ENCODE results near the gene RAD51AP1. TPM values are rescaled to one million over a fixed set of nuclear protein-coding genes. Genes with fewer than 3 reads are reported as not detected.

The RAD51AP1 gene
- total RNA-seq, 1 experiment from 2014 or later = 106 TPM

DNA sequence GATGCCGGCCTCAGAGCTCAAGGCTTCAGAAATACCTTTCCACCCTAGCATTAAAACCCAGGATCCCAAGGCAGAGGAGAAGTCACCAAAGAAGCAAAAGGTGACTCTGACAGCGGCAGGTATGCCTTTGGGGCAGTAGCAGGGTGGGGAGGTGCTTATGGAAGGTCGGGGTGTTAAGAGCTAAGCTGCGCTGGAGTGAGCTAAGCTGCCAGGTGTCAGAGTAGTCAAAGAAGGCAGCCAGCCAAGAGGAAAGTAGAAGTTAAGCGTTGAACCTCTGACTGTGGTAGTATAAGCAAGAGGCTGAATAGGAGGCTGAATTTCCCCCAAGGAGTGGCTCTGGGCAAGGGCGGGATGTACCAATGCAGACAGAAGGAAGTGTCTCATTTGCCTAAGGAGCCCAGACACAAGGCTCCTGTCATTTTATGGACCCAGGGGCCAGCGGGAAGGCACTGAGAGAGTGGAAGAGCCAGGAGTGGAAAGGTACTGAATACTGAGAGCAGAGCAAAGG, 52.5 kb downstream of the RAD51AP1 start:
- DNase-seq (ENCODE audit: low read depth) = no peak

DNA sequence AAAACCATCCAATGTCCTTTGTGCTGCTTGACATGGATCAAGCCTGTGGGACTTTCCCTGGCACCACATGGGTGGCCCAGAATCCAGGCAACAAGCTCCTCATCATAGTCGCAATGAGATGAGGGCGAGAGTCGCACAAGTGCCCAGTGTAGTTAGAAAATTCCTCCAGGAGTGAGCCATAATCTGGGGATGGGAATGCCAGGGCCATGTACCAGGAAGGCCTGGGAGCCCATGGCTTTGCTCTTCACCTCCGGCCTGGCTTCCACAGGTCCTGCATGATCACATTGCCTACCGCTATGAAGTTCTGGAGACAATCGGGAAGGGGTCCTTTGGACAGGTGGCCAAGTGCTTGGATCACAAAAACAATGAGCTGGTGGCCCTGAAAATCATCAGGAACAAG, 57.2 kb downstream of the RAD51AP1 start:
- no peak for DNase-seq (ENCODE audit: low read depth)

DNA sequence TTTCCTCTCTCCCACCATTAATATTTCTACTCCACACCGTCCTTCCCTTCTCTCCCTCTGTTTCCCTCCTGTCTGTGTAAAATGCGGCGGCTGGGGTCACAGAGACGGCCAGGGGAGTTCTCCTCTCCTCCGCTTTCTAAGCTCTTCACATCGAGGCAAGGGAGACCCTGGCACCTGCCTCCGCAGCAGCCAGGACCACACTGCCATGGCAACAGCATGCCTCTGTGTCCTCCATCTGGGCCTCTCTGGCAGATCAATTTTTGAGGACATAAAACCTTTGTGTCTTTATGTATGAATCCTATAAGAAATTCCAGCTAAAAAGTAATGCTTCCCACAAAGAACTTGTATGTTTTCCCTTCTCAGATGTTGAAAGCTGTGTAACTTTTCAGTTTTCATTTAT, 64.7 kb downstream of the RAD51AP1 start:
- no peak for DNase-seq (ENCODE audit: low read depth)

DNA sequence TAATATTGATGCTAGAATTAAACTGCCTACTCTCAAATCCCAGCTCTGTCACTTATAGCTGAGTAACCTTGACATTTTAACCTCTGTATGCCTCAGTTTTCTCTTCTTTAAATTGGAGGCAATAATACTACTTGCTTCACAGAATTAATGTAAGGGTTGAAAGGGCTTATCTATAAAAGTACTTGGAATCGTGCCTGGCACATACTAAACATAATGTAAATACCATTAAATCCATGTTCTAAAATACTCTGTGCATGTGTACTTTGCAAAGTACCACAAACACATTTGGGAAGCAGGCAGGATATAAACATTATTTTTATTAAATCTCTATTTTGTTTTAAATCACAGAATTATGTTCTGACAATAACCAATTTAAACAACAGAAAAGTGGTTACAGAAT, 65.3 kb downstream of the RAD51AP1 start:
- DNase-seq (ENCODE audit: low read depth) = no peak

DNA sequence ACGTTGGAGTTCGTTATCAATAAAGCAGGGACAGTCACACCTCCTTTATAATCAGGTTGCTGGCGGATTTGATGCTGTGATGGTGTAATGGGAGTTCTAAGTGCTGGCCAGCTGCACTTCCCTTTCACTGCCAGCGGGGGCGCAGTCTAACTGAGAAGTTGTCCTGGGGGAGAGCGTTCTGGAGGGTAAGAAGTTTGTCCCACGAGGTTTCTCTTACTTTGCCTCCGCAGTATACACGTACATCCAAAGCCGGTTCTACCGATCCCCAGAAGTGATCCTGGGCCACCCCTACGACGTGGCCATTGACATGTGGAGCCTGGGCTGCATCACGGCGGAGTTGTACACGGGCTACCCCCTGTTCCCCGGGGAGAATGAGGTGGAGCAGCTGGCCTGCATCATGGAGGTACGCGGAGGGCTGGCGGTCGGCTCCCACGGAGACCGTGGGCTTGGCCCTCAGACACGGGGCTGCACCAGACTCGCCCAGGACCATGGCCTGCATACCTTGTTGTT, 66.0 kb downstream of the RAD51AP1 start:
- peak; percentile 89 for DNase-seq (ENCODE audit: low read depth)

DNA sequence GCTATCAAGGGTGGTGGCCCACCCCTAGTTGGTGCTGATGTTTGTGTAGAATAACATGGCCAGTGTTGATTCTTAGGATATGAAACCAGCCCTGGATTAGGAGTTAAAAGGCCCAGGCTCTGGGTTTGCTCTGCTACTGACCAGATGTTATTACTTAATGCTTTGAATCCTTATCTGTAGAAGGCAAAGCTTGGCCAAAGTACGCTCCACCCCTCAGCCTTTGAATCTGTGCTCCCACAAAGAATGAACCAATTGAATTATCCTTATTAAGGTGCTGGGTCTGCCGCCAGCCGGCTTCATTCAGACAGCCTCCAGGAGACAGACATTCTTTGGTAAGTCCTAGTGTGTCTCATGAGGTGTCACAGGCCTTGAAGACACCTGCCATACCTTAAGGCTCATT, 68.4 kb downstream of the RAD51AP1 start:
- no peak for DNase-seq (ENCODE audit: low read depth)

DNA sequence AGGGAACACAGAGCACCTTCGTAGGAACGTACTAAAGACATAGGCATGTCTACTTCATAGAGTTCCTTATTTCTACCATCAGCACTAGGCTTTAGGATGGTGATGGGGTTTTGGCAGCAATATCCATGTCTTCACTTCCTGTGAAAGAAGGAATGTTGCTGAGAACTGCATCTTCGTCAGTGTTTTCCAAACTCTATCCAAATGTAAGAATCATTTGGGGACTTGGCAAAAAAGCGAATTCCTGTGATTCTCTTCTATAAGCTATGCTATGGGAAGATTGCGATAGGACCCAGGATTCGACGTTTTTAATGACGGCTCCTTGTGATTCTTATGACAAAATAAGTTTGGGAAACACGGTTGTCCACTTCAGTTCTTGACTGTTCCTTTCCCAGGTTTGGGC, 70.4 kb downstream of the RAD51AP1 start:
- no peak for DNase-seq (ENCODE audit: low read depth)

Other genes starting within 250 kb of the RAD51AP1 start
- gene TIGAR, start 217.7 kb upstream of the RAD51AP1 start, total RNA-seq (2014; rRNA removed; shearing (Covaris generic)) = 9.7 and 15.8 TPM in 2 replicates
- not detected in 2 replicates for gene FGF23, start 159.2 kb upstream of the RAD51AP1 start, total RNA-seq (2014; rRNA removed; shearing (Covaris generic))
- gene FGF6, start 93.1 kb upstream of the RAD51AP1 start, total RNA-seq (2014; rRNA removed; shearing (Covaris generic)) = not detected in 2 replicates
- 36.0 and 48.5 TPM in 2 replicates for gene DYRK4, start 23.3 kb downstream of the RAD51AP1 start, total RNA-seq (2014; rRNA removed; shearing (Covaris generic))
- 0.97 and 4.5 TPM in 2 replicates for gene AKAP3, start 110.2 kb downstream of the RAD51AP1 start, total RNA-seq (2014; rRNA removed; shearing (Covaris generic))
- gene NDUFA9, start 110.2 kb downstream of the RAD51AP1 start, total RNA-seq (2014; rRNA removed; shearing (Covaris generic)) = 186 and 291 TPM in 2 replicates
- gene GALNT8, start 181.5 kb downstream of the RAD51AP1 start, total RNA-seq (2014; rRNA removed; shearing (Covaris generic)) = 3.0 and 6.8 TPM in 2 replicates